ENCODE data around the gene MCF2L2. TPM values are rescaled to one million over a fixed set of nuclear protein-coding genes. Genes with fewer than 3 reads are reported as not detected.

Gene MCF2L2
- total and polyA plus RNA-seq, 9 donors, result 0.09 to 0.56 (median 0.24) TPM

Other genes starting within 250 kb of the MCF2L2 start
- gene B3GNT5, start 175.4 kb downstream of the MCF2L2 start, total RNA-seq, result 5.3 TPM
- gene B3GNT5, start 175.4 kb downstream of the MCF2L2 start, polyA plus RNA-seq (ENCODE audit: insufficient read depth in 1 of 8, insufficient read length in 8 of 8, low replicate concordance in 1 of 8), result 10 to 100 TPM in 3 of 8 donors, 1 to 10 TPM in 5; 8.0 to 17.2 (median 9.7) TPM
- gene KLHL6, start 127.1 kb upstream of the MCF2L2 start, total RNA-seq, result 1.5 TPM
- 1 to 10 TPM in 7 of 8 donors, under 1 TPM in 1; 0.95 to 2.0 (median 1.4) TPM for gene KLHL6, start 127.1 kb upstream of the MCF2L2 start, polyA plus RNA-seq (ENCODE audit: insufficient read depth in 1 of 8, insufficient read length in 8 of 8, low replicate concordance in 1 of 8)
- gene KLHL24, start 207.0 kb upstream of the MCF2L2 start, total RNA-seq, result 75.8 TPM
- gene KLHL24, start 207.0 kb upstream of the MCF2L2 start, polyA plus RNA-seq (ENCODE audit: insufficient read depth in 1 of 8, insufficient read length in 8 of 8, low replicate concordance in 1 of 8), result 10 to 100 TPM; 19.1 to 27.8 (median 25.5) TPM